Mesendoderm (in vitro differentiated cells): ENCODE results near the gene TCIRG1.

Source experiments
- DNase-seq: peaks from one replicate; pipeline ENCODE4 v3.0.0; 2013
- H2AK5ac ChIP-seq: 2 replicates; pipeline ENCODE4 v1.6.1; 2013; ENCODE audit warnings: low read length, inconsistent platforms
- H2BK120ac ChIP-seq: 2 replicates; pipeline ENCODE4 v1.6.1; 2013; ENCODE audit warnings: low read depth, mild to moderate bottlenecking, low read length, moderate library complexity, mixed read lengths
- H2BK15ac ChIP-seq: replicated peaks from 2 replicates; pipeline ENCODE4 v1.6.1; 2013; ENCODE audit warnings: low read depth, mild to moderate bottlenecking, moderate library complexity
- H2BK5ac ChIP-seq: 2 replicates; pipeline ENCODE4 v1.6.1; 2013; ENCODE audit warnings: low read length, inconsistent platforms
- H3K18ac ChIP-seq: 2 replicates; pipeline ENCODE4 v1.6.1; 2013; ENCODE audit warnings: mild to moderate bottlenecking, low read length, mixed read lengths
- H3K23ac ChIP-seq: one replicate; pipeline ENCODE4 v1.6.1; 2013; ENCODE audit warnings: low read length
- H3K27ac ChIP-seq: 2 replicates; pipeline ENCODE4 v1.5.1; 2013; ENCODE audit warnings: low read depth, mild to moderate bottlenecking, inconsistent platforms, low read length, moderate library complexity
- H3K27me3 ChIP-seq: 2 replicates; pipeline ENCODE4 v1.6.1; 2013; ENCODE audit warnings: low read length, control low read depth, mild to moderate bottlenecking, inconsistent platforms; ENCODE audit not compliant: insufficient read depth, poor library complexity
- H3K36me3 ChIP-seq: 2 replicates; pipeline ENCODE4 v1.6.1; 2013; ENCODE audit warnings: low read length, inconsistent platforms; ENCODE audit not compliant: control insufficient read depth, insufficient read depth
- H3K4ac ChIP-seq: one replicate; pipeline ENCODE4 v1.6.1; 2013; ENCODE audit warnings: low read depth, mild to moderate bottlenecking, low read length, moderate library complexity
- H3K4me1 ChIP-seq: 2 replicates; pipeline ENCODE4 v1.6.1; 2013; ENCODE audit warnings: low read depth, low read length, inconsistent platforms; ENCODE audit not compliant: control insufficient read depth
- H3K4me2 ChIP-seq: 2 replicates; pipeline ENCODE4 v1.6.1; 2013; ENCODE audit warnings: low read length
- H3K4me3 ChIP-seq: 2 replicates; pipeline ENCODE4 v1.5.1; 2013; ENCODE audit warnings: mild to moderate bottlenecking, low read length
- H3K56ac ChIP-seq: one replicate; pipeline ENCODE4 v1.6.1; 2013; ENCODE audit warnings: low read length
- H3K79me1 ChIP-seq: 2 replicates; pipeline ENCODE4 v1.6.1; 2013; ENCODE audit warnings: low read length, inconsistent platforms
- H3K79me2 ChIP-seq: 2 replicates; pipeline ENCODE4 v1.6.1; 2013; ENCODE audit warnings: mild to moderate bottlenecking, low read length; ENCODE audit not compliant: control insufficient read depth, insufficient read depth
- H3K9ac ChIP-seq: 2 replicates; pipeline ENCODE4 v1.6.1; 2013; ENCODE audit warnings: low read length, inconsistent platforms
- H4K5ac ChIP-seq: one replicate; pipeline ENCODE4 v1.6.1; 2013; ENCODE audit warnings: low read length
- H4K8ac ChIP-seq: one replicate; pipeline ENCODE4 v1.6.1; 2013; ENCODE audit warnings: low read depth, mild to moderate bottlenecking, control low read depth, low read length, moderate library complexity
- WGBS: extraction: QIAGEN DNeasy Blood & Tissue Kit; methylation state at CpG from one replicate; pipeline ENCODE4 v1.1.7; 2013; ENCODE audit warnings: low lambda C conversion rate, missing lambda C conversion rate; ENCODE audit not compliant: insufficient coverage; ENCODE audit errors: extremely low coverage; 5-methylcytosine and 5-hydroxymethylcytosine counted together

Gene TCIRG1

DNA sequence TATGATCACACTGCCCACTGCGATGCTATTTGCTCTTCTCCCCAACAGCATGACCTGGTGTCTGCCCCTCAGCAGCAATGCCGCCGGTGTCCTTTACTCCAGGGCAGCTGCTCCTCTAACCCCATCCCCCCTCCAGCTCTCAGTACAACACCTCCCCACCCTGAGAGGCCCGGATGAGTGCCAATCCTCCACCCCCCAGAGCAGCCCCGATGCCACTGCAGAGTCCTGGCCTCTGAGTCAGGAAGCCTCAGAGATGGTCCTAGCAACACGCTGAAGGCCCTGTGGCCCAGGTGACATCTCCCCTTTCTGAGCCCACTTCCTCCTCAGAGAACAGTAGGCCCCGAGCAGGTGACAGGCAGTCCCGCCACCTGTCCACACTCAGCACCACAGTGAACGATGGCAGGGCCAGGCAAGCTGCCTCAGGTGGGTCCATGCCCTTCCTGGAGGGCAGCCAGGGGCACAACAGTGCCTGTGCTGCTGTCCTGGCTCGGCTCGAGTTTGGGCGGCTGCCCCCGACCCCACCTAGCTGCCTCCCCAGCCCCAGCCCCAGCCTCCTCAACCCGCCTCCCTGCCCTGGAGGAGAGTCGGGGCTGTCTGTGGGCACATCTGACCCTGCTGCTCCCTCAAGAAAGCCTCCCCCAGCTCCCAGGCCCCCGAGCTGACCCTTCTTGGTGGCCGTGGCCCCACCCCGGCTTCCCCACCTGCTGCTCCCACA is 12.3 kb upstream of the TCIRG1 start:
- Histone ChIP-seq H3K56ac (no peak overlapping the region), H4K5ac (no peak overlapping the region), H3K23ac (no peak overlapping the region), H3K79me2 (peaks cover 6% of the 10 kb centered on the region), H3K9ac (no peak overlapping the region), H3K4me2 (no peak overlapping the region), H2BK15ac (no peak overlapping the region), H3K18ac (no peak overlapping the region), H2AK5ac (no peak overlapping the region), H3K36me3 (no peaks in the 10 kb centered on the region), H3K27me3 (no peaks in the 10 kb centered on the region), H3K4me3 (no peak overlapping the region), H3K4me1 (peaks cover 2% of the 10 kb centered on the region), H2BK120ac (no peak overlapping the region), H3K79me1 (peaks cover 6% of the 10 kb centered on the region), H3K4ac (no peak overlapping the region), H2BK5ac (no peak overlapping the region), H3K27ac (no peak overlapping the region), H4K8ac (no peak overlapping the region)
- no peak for DNase-seq
- no CpG with 5 or more reads among the region's 18 CpGs for WGBS

DNA sequence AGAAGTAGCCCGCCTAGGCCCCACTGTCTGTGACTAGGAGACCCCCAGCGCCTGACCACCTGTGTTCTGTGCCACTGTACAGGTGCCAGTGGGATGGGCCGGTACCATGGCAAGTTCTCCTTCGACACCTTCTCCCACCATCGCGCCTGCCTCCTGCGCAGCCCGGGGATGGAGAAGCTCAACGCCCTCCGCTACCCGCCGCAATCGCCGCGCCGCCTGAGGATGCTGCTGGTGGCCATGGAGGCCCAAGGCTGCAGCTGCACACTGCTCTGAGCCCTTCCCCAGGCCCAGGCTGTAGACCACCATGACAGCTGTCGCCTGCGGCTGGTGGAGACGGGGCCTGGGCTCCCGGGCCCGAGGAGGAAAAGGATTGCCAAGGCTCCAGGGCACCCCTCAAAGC is 11.2 kb upstream of the TCIRG1 start:
- H3K18ac ChIP-seq = no peak overlapping the region
- peaks cover 2% of the 10 kb centered on the region for H3K4me1 ChIP-seq
- no peak overlapping the region for H2BK15ac ChIP-seq
- H3K36me3 ChIP-seq = no peaks in the 10 kb centered on the region
- H3K4me2 ChIP-seq = no peak overlapping the region
- peak overlapping the region; percentile 15 for H3K56ac ChIP-seq
- H3K23ac ChIP-seq = no peak overlapping the region
- no peak overlapping the region for H3K4me3 ChIP-seq
- H2BK5ac ChIP-seq = no peak overlapping the region
- peaks cover 11% of the 10 kb centered on the region for H3K79me1 ChIP-seq
- no peak overlapping the region for H4K8ac ChIP-seq
- no peak overlapping the region for H3K9ac ChIP-seq
- no peak for DNase-seq
- WGBS = no CpG with 5 or more reads among the region's 21 CpGs
- H3K27ac ChIP-seq = no peak overlapping the region
- no peak overlapping the region for H3K4ac ChIP-seq
- no peaks in the 10 kb centered on the region for H3K27me3 ChIP-seq
- no peak overlapping the region for H2AK5ac ChIP-seq
- no peak overlapping the region for H4K5ac ChIP-seq
- peaks cover 9% of the 10 kb centered on the region for H3K79me2 ChIP-seq
- no peak overlapping the region for H2BK120ac ChIP-seq

DNA sequence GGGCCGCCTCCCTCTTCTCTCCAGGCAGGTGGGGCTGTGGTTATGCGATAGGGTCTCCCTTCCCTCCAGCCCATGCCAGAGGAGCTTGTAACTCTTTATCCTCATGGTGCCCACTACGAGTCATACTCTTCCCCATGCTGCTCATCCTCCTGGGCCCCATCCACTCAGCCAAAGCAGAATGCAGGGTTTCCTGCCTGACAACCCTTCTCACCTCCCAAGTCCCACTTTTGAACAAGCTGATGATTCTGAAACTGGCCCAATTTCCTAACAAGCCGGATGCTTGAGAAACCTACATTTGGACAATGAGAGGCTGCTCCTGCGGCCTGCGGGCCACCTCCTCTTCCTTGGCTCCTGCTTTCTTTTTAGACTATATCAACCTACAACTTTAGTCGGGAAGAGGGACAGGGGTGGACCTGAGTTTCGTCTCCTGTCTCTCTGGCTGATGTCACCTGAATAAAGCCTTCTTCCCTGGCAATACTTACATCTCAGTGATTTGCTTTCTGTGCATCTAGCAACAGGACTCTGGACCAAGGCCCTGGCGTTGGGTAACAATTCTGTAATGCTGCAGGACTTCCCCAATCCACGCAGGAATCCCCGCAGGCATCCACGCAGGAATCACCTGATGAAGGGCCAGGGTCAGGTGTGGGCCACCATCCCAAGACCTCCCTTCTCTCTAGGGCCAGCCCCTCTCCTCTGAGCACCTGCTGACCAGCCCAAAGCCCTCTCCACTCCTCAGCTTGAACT is 9.9 kb upstream of the TCIRG1 start:
- H3K4me2 ChIP-seq = no peak overlapping the region
- H2BK15ac ChIP-seq = no peak overlapping the region
- H3K9ac ChIP-seq = no peak overlapping the region
- H3K23ac ChIP-seq = no peak overlapping the region
- no peak overlapping the region for H3K18ac ChIP-seq
- no peak overlapping the region for H3K4ac ChIP-seq
- no peak overlapping the region for H4K8ac ChIP-seq
- no peak overlapping the region for H3K27ac ChIP-seq
- no peak overlapping the region for H4K5ac ChIP-seq
- no peak overlapping the region for H3K56ac ChIP-seq
- peaks cover 2% of the 10 kb centered on the region for H3K4me1 ChIP-seq
- H2AK5ac ChIP-seq = no peak overlapping the region
- H3K27me3 ChIP-seq = no peaks in the 10 kb centered on the region
- H2BK120ac ChIP-seq = no peak overlapping the region
- no peak overlapping the region for H3K4me3 ChIP-seq
- no peak for DNase-seq
- peaks cover 9% of the 10 kb centered on the region for H3K79me2 ChIP-seq
- H3K79me1 ChIP-seq = peaks cover 14% of the 10 kb centered on the region
- no CpG with 5 or more reads among the region's 12 CpGs for WGBS
- H2BK5ac ChIP-seq = no peak overlapping the region
- H3K36me3 ChIP-seq = peaks cover 3% of the 10 kb centered on the region

DNA sequence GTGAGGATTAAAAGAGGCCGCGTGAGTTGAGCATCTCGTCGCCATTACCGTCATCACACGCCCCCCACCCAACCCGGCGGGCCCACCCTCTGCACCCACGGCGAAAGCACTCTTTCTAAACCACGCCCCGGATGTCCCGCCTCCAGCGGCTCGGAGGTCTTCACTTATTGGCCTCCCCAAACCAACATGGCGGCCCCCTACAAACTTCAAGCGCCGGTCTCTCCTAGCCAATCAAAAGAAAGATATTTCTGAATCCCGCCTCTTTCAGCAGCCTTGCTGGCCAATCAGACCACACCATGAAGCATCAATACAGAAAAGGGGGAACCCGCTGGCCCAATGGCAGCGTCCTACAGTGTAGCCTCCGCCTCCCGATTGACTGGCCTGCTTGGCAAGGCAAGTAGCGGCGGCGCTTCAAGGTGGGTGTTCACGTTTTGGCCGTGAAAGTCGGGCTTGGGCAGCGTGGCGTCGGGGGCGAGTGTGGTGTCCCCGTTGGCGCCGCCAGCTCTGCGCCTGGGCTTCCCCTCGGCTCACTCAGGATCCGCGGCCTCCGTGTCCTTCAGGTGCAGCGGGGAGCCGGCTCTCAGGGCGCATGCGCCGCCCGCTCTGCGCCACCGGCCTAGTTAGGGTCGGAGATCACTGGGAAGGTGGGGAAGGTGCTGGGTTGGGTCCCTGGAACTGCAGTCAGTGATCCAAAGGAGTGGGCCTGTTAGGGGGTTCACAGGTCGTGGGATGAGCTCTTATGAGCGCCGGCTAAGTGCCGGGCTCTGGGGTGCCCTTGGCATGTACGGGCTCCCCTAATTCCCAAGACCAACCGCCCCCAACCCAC is 8.3 kb upstream of the TCIRG1 start, which contains the start of gene NDUFS8:
Gene NDUFS8, plus strand, starts transcription at position 364 of the 826 bp plus-strand sequence. CDS start 1,471 bp downstream, outside the sequence.
- Histone ChIP-seq H3K79me2 (peaks cover 9% of the 10 kb centered on the region), H4K8ac (no peak within 1 kb of the TSS), H3K18ac (peak within 1 kb of the TSS; percentile 7), H2BK15ac (no peak within 1 kb of the TSS), H3K56ac (peak within 1 kb of the TSS; percentile 100), H3K27ac (peak within 1 kb of the TSS; percentile 54), H3K23ac (no peak within 1 kb of the TSS), H2AK5ac (peak within 1 kb of the TSS; percentile 90), H3K4me2 (peak within 1 kb of the TSS; percentile 76), H4K5ac (no peak within 1 kb of the TSS), H3K9ac (peak within 1 kb of the TSS; percentile 99), H2BK5ac (no peak within 1 kb of the TSS), H3K4me3 (peak within 1 kb of the TSS; percentile 83), H3K79me1 (peaks cover 14% of the 10 kb centered on the region), H3K27me3 (no peaks in the 10 kb centered on the region), H3K36me3 (peaks cover 4% of the 10 kb centered on the region), H2BK120ac (no peak within 1 kb of the TSS), H3K4me1 (peaks cover 2% of the 10 kb centered on the region), H3K4ac (peak within 1 kb of the TSS; percentile 29)
- peak; percentile 100 for DNase-seq
- WGBS = no CpG with 5 or more reads among the region's 56 CpGs

DNA sequence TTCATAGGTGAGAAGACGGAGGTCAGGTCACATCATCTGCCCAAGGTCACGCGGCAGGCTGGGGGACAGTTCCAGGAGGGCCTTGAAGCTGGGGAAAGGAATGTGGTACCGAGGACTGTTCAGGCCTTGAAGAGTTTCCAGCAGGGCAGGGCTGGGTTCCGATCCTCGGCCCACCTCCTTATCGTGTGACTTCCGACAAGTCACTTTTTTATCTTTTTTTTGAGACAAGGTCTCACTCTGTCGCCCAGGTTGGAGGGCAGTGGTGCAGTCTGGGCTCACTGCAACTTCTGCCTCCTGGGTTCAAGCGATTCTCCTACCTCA is 7.7 kb upstream of the TCIRG1 start:
- no peak overlapping the region for H4K8ac ChIP-seq
- peak overlapping the region; percentile 29 for H3K4ac ChIP-seq
- H3K18ac ChIP-seq = peak overlapping the region; percentile 7
- H2BK120ac ChIP-seq = no peak overlapping the region
- H2BK5ac ChIP-seq = no peak overlapping the region
- peak overlapping the region; percentile 76 for H3K4me2 ChIP-seq
- peaks cover 14% of the 10 kb centered on the region for H3K79me1 ChIP-seq
- no peaks in the 10 kb centered on the region for H3K27me3 ChIP-seq
- H3K56ac ChIP-seq = peak overlapping the region; percentile 100
- peak overlapping the region; percentile 83 for H3K4me3 ChIP-seq
- H3K23ac ChIP-seq = no peak overlapping the region
- no peak overlapping the region for H4K5ac ChIP-seq
- DNase-seq = no peak
- H2BK15ac ChIP-seq = no peak overlapping the region
- peaks cover 4% of the 10 kb centered on the region for H3K36me3 ChIP-seq
- peaks cover 2% of the 10 kb centered on the region for H3K4me1 ChIP-seq
- peaks cover 9% of the 10 kb centered on the region for H3K79me2 ChIP-seq
- H3K9ac ChIP-seq = peak overlapping the region; percentile 99
- WGBS = no CpG with 5 or more reads among the region's 10 CpGs
- no peak overlapping the region for H3K27ac ChIP-seq
- peak overlapping the region; percentile 81 for H2AK5ac ChIP-seq
